SW 1271 (cell line): ENCODE results near the gene LAD1.
A peak's percentile ranks its signal among the peaks of the same experiment; 100 is the strongest.

Experiments used
- DNase-seq, 2 experiments: peaks; one replicate each; lab custom pipeline; 2025; lab: John Stamatoyannopoulos, UW

The LAD1 gene

GRCh38 chr1:201347498-201348210 lies 51.5 kb downstream of the LAD1 start:
- DNase-seq = no peak

GRCh38 chr1:201346987-201347386 lies 52.1 kb downstream of the LAD1 start:
- DNase-seq = no peak

- peak in 1 of 2 experiments; percentile 15 for DNase-seq
These were observed 52.7 kb downstream of the LAD1 start for GRCh38 chr1:201346337-201346939.

- no peak for DNase-seq
These were observed 54.1 kb downstream of the LAD1 start for GRCh38 chr1:201345081-201345355.

GRCh38 chr1:201344206-201345080 lies 54.7 kb downstream of the LAD1 start:
- no peak for DNase-seq

GRCh38 chr1:201341377-201341776 lies 57.7 kb downstream of the LAD1 start:
- no peak for DNase-seq

GRCh38 chr1:201336711-201337450 lies 62.2 kb downstream of the LAD1 start:
- no peak for DNase-seq

GRCh38 chr1:201335901-201336300 lies 63.2 kb downstream of the LAD1 start:
- no peak for DNase-seq

GRCh38 chr1:201335174-201335870 lies 63.8 kb downstream of the LAD1 start:
- no peak for DNase-seq

GRCh38 chr1:201334325-201335173 lies 64.6 kb downstream of the LAD1 start:
- no peak for DNase-seq

GRCh38 chr1:201332616-201333335 lies 66.3 kb downstream of the LAD1 start:
- DNase-seq = no peak

GRCh38 chr1:201332021-201332420 lies 67.1 kb downstream of the LAD1 start:
- no peak for DNase-seq

GRCh38 chr1:201331166-201331565 lies 68.0 kb downstream of the LAD1 start:
- DNase-seq = no peak
